ENCODE measurements around the gene MAPK6.

- TF ChIP-seq CTCF (IDR thresholded peaks at IDR 0.05): no peak
- TF ChIP-seq POLR2A (IDR thresholded peaks at IDR 0.05): no peak
Measured at GRCh38 chr15:52067545-52067926, 48.5 kb downstream of the MAPK6 start.
